Measurements from ENCODE around the gene KCNMA1.

GRCh38 chr10:77006836-77007511 is 630.6 kb downstream of the KCNMA1 start:
- TF ChIP-seq CTCF (IDR thresholded peaks at IDR 0.05 in 4 of 5, conservative IDR thresholded peaks at IDR 0.05 in 1 of 5) (no peak), POLR2A (IDR thresholded peaks at IDR 0.05) (no peak)
